ENCODE data around the gene TMEM163.

GRCh38 chr2:134438371-134438770 is 280.4 kb downstream of the TMEM163 start:
- TF ChIP-seq CTCF (IDR thresholded peaks at IDR 0.05; ENCODE audit: low read depth, low read length) (no peak), POLR2A (IDR thresholded peaks at IDR 0.05; ENCODE audit: extremely low read depth, insufficient read length) (no peak)
- TF ChIP-seq, protein P1, sequence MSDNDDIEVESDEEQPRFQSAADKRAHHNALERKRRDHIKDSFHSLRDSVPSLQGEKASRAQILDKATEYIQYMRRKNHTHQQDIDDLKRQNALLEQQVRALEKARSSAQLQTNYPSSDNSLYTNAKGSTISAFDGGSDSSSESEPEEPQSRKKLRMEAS (IDR thresholded peaks at IDR 0.05; ENCODE audit: low read depth, low read length) = no peak

All from NB4 (cell line).